Mononuclear cell (primary cell): ENCODE results near the gene CFAP68. TPM values are rescaled to one million over a fixed set of nuclear protein-coding genes. Genes with fewer than 3 reads are reported as not detected.
"Not testable (repeated sequence)": the region's sequence is repeated elsewhere in the genome, so short reads cannot be mapped to it uniquely, and the experiment has no call there.

Experiments used
- H3K27me3 ChIP-seq: 2 replicates; pipeline ENCODE4 v1.6.0; 2011; ENCODE audit warnings: low read length, control low read depth; ENCODE audit not compliant: insufficient read depth
- H3K4me1 ChIP-seq: 2 replicates; pipeline ENCODE4 v1.5.1; 2011; ENCODE audit warnings: mild to moderate bottlenecking, low read length, control low read depth; ENCODE audit not compliant: insufficient read depth
- H3K4me3 ChIP-seq: 2 replicates; pipeline ENCODE4 v1.5.1; 2011; ENCODE audit warnings: mild to moderate bottlenecking, low read length, moderate library complexity
- H3K9me3 ChIP-seq: 2 replicates; pipeline ENCODE4 v1.5.1; 2011; ENCODE audit warnings: low read depth, mild to moderate bottlenecking, control low read depth, low read length
- total RNA-seq: library from RNA; depleted of rRNA; stranded (reverse); fragments of >200 nt; gene quantifications from one replicate; pipeline ENCODE4 v1.2.3, GENCODE V29; 2012

The CFAP68 gene
- total RNA-seq, 1 donor, result 13.2 TPM

DNA sequence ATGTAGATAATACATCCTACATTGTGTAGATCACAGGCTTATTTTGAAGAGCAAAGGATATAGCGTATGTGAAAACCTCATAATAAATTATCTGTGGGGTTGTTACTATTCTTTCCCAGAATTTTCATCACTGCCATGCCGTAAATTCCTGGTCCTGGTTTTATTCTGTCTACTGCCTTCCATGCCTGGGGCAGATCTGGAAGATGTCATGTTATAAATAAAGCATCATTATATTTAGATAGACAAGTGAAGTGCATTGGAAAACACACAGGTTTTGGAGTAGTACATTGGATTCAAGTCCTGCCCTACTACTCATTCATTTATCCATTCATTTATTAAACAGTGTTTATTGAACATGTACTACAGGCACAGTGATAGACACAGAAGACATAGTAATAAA lies 41.6 kb downstream of the CFAP68 start:
- H3K27me3 ChIP-seq, result peaks cover 5% of the 10 kb centered on the region
- peaks cover 10% of the 10 kb centered on the region for H3K4me1 ChIP-seq
- H3K9me3 ChIP-seq, result no peaks in the 10 kb centered on the region
- H3K4me3 ChIP-seq, result no peak overlapping the region

DNA sequence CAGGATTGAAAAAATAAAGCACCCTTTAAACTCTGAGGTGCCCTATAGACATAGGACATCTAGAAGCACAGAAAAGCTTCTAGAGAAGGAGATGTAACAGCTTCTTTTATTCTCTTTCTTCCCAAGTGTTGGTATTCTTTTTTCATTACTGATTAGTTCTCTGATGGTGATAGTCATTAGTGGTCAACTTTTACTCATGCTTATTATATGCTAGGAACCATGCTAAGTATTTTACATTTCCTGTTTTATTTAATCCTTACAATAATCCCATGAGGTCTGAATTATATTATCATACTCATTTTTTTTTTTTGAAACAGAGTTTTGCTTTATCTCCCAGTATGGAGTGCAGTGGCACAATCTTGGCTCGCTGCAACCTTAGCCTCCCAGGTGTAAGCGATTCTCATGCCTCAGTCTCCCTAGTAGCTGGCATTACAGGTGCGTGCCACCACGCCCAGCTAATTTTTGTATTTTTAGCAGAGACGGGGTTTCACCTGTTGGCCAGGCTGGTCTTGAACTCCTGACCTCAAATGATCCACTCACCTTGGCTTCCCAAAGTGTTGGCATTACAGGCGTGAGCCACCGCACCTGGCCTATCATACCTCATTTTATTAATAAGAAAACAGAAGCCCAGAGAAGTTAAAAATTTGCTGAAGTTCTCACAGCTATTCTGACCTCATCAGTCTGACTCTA lies 42.3 kb downstream of the CFAP68 start:
- no peaks in the 10 kb centered on the region for H3K9me3 ChIP-seq
- H3K4me3 ChIP-seq, result no peak overlapping the region
- H3K4me1 ChIP-seq, result peaks cover 17% of the 10 kb centered on the region
- H3K27me3 ChIP-seq, result no peaks in the 10 kb centered on the region

DNA sequence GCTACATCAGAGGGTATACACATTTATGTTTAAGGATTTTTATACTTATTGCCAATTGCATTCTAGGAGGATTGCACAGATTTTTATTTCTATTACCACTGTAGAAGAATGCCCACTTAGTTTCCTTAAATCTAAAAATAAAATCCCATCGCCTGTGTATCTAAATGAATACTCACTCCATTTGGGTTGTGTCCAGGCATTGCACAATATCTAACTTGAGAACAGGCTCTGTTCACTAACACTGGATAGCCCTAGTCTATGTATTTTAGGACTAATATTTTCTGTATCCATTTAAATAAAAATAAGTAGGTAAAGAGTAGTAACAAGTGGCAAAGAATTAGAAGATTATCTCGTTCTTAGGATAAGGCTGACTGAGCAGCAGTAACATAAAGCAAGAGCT lies 43.5 kb downstream of the CFAP68 start:
- Histone ChIP-seq H3K4me1 (peaks cover 23% of the 10 kb centered on the region), H3K4me3 (no peak overlapping the region)

DNA sequence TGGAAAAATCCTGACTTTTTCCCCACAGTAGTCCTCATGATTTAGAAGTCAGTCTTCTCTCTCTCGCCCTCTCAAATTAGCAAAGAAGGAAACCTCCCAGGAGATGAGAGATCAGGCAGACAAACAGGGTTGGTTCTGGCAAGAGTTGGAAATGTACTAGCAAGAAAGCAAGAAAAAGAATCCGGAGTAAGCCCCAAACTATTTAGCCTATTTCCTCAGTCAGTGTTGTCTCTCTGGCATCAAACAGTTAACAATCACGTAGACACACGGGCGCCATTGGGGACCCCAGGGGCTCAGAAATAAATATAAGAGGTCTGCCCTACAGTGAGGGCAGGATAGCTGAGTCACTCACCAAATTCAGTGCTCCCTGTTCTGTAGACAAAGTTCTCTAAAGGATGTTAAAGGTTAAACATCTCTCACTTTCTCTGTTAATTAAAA lies 44.0 kb downstream of the CFAP68 start:
- Histone ChIP-seq H3K9me3 (no peaks in the 10 kb centered on the region), H3K4me1 (peaks cover 23% of the 10 kb centered on the region), H3K27me3 (no peaks in the 10 kb centered on the region), H3K4me3 (no peak overlapping the region)

More for the DNA sequence above, 43.5 kb downstream of the CFAP68 start:
- Histone ChIP-seq H3K9me3 (no peaks in the 10 kb centered on the region), H3K27me3 (no peaks in the 10 kb centered on the region)

DNA sequence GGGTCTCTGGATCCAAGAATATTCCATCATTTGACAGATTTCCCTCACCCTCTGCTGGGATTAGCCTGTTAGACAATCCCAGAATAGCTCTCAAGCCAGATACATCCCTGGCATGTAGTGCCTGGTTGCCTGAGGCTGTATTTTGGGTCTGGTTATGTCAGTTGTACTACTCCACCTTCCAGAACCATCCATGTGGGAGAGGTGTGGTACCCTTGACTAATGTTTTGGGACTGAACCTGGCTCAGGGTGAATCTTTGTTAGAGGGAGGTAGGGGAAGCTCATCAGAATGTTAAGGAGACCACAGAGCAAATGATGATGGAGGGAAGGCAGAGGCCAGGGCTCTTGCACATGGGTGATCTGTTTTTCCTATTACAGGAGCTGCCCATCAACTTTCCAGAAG lies 44.6 kb downstream of the CFAP68 start:
- H3K4me1 ChIP-seq, result peaks cover 23% of the 10 kb centered on the region
- no peaks in the 10 kb centered on the region for H3K9me3 ChIP-seq
- H3K4me3 ChIP-seq, result no peak overlapping the region
- H3K27me3 ChIP-seq, result no peaks in the 10 kb centered on the region

DNA sequence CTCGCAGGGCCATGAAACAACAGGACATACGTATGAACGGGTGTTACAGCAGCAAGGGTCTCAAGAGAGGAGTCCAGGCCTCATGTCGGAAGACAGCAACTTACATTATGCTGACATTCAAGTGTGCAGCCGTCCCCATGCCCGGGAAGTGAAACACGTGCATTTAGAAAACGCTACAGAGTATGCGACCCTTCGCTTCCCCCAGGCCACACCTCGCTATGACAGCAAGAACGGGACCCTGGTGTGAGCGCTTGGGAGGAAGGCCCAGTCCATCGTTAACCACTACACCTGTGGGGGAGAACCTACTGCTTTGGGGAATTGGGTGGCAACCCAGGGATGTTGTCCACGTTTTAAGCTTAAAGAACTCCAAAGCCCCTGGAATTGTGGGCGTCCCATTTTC lies 46.6 kb downstream of the CFAP68 start:
- Histone ChIP-seq H3K27me3 (no peaks in the 10 kb centered on the region), H3K4me1 (peaks cover 23% of the 10 kb centered on the region), H3K4me3 (no peak overlapping the region), H3K9me3 (no peaks in the 10 kb centered on the region)

DNA sequence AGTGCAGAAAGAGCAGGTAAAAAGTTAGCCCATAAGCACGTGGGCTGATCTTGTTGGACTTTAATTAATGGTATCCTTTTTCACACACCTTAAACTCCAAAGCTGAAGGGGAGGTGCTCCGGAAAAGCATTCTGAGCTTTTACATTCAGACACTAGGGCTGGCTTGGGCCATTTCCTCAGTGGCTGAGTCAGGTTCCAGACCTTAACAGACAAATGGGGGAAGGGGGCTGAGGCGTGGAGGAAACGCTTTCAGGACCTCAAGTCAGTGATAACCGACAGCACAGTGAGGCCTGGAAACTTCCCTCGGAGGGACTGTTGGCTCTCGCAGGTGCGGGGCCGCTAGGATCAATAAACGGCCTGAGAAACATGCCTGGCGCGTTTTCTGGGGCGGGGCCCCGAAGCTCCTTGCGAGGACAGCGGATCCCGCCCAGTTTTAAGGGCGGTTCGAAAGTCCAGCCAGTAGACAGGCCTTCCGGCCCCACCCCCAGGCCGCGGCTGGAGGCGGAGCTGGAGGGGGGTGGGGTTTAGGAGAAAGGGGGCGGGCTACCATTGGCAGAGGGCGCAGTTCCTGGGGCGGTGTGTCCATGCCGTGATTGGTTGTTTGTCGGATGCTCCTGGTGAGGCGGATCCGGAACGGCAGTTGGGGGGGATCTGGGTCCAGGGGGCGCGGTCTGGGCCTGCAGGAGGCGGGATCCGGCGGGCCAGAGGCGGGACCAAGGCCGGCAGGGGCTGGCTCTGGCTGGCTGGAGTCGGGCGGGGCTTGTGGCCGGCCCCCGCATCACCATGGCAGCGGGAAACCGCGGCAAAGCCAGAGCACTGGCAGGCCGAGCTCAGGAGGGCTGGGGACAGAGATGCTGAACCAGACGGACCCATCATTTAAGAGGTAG lies 47.4 kb downstream of the CFAP68 start:
- peaks cover 24% of the 10 kb centered on the region for H3K4me1 ChIP-seq
- H3K27me3 ChIP-seq, result no peaks in the 10 kb centered on the region
- no peaks in the 10 kb centered on the region for H3K9me3 ChIP-seq
- H3K4me3 ChIP-seq, result peak overlapping the region; percentile 42

DNA sequence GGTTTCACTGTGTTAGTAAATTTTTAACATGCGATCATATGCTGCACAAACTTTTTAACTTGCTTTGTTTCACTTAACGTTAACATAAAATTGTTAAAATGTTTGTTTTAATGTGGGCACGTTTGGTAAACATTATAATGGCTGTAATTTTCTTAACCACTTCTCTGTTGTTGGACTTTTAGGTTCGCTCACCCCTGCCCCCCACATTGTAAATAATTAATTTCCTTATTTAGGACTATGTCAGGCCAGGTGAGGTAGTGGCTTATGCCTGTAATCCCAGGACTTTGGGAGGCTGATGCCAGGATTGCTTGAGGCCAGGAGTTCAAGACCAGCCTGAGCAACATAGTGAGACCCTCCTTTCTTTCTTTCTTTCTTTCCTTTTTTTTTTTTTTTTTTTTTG lies 51.1 kb downstream of the CFAP68 start:
- no peaks in the 10 kb centered on the region for H3K9me3 ChIP-seq
- H3K4me1 ChIP-seq, result peaks cover 33% of the 10 kb centered on the region
- H3K27me3 ChIP-seq, result no peaks in the 10 kb centered on the region
- no peak overlapping the region for H3K4me3 ChIP-seq

DNA sequence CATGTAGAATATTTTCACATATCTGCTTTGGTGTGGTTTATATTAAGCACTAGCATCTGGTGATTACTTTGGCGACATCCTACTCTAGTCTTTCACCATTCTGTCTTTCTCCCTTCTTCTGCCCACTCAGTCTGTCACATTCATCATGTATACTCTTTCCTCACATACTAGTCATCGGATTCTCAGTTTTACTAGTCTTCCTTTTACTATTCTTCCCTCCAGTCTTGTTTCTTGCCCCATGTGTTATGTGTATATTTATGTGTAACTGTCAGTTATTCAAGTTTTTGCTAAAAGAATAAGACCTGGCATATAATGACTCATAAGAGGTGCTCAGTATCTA lies 53.2 kb downstream of the CFAP68 start:
- no peak overlapping the region for H3K4me3 ChIP-seq
- peaks cover 39% of the 10 kb centered on the region for H3K4me1 ChIP-seq
- no peaks in the 10 kb centered on the region for H3K27me3 ChIP-seq
- no peaks in the 10 kb centered on the region for H3K9me3 ChIP-seq

DNA sequence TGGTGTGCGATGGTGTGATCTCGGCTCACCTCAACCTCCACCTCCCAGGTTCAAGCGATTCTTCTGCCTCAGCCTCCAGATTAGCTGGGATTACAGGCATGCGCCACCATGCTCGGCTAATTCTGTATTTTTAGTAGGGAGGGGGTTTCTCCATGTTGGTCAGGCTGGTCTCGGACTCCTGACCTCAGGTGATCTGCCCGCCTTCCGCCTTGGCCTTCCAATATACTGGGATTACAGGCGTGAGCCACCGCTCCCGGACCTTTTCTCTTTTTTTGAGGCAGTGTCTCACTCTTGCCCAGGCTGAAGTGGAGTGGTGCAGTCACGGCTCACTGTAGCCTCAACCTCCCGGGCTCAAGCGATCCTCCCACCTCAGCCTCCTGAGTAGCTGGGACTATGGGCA lies 53.8 kb downstream of the CFAP68 start:
- not testable (repeated sequence) for H3K4me3 ChIP-seq, H3K27me3 ChIP-seq, H3K9me3 ChIP-seq
- peaks cover 44% of the 10 kb centered on the region for H3K4me1 ChIP-seq

DNA sequence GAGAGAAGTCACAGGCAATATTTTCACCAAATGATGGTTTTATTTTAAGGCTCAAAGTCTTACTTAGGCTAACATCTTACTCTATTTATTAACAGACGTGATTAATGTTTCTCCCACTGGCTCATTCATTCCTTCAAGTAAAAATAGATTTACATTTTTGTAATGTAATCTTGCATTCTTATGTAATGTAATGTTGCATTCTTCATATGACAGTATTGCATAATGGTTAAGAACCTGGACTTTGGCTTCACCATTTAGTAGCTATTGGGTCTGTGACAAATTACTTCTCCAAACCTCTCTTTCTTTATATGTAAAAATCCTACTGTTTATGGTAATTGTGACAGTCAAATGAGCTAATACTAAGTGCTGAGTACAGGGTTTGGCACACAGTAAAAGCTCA lies 54.5 kb downstream of the CFAP68 start:
- no peak overlapping the region for H3K4me3 ChIP-seq
- no peaks in the 10 kb centered on the region for H3K27me3 ChIP-seq
- no peaks in the 10 kb centered on the region for H3K9me3 ChIP-seq
- peaks cover 51% of the 10 kb centered on the region for H3K4me1 ChIP-seq

DNA sequence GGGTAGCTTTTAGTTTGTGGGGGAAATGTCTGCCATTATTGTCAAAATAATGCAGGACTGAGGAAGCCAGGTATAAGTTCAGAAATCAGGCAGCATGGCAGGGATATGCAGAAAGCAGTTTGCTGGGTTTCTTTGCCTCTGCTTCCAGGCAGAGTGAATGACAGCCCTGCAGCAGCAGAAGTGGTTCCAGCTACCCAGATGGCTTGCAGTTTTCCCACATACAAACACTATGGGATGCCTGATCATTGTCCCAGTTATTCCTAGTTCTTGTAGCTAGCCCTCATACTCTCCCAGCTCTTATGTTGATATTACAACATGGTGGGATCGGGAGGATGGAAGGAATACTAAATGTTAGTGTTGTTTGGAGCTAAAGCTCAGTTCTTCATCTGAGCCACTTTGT lies 55.0 kb downstream of the CFAP68 start:
- Histone ChIP-seq H3K27me3 (no peaks in the 10 kb centered on the region), H3K9me3 (no peaks in the 10 kb centered on the region), H3K4me1 (peaks cover 55% of the 10 kb centered on the region), H3K4me3 (no peak overlapping the region)

Other genes with a start within 250 kb of the CFAP68 start
- 27.1 TPM for gene PPP2R1B, start 113.2 kb upstream of the CFAP68 start, total RNA-seq
- gene ALG9, start 8.0 kb upstream of the CFAP68 start, total RNA-seq, result 23.7 TPM
- gene FDXACB1, start 376 bp upstream of the CFAP68 start, total RNA-seq, result 2.0 TPM
- not detected for gene CRYAB, start 32.2 kb downstream of the CFAP68 start, total RNA-seq
- not detected for gene HSPB2, start 33.2 kb downstream of the CFAP68 start, total RNA-seq
- not detected for gene C11orf52, start 39.4 kb downstream of the CFAP68 start, total RNA-seq
- 1.4 TPM for gene DIXDC1, start 57.8 kb downstream of the CFAP68 start, total RNA-seq
- 15.1 TPM for gene DLAT, start 145.9 kb downstream of the CFAP68 start, total RNA-seq
- not detected for gene PIH1D2, start 194.5 kb downstream of the CFAP68 start, total RNA-seq
- gene NKAPD1, start 194.8 kb downstream of the CFAP68 start, total RNA-seq, result 20.7 TPM
- 10.6 TPM for gene TIMM8B, start 207.2 kb downstream of the CFAP68 start, total RNA-seq
- gene SDHD, start 207.3 kb downstream of the CFAP68 start, total RNA-seq, result 72.1 TPM